ENCODE results near the gene RETREG3. TPM values are rescaled to one million over a fixed set of nuclear protein-coding genes. Genes with fewer than 3 reads are reported as not detected.

RETREG3 gene
- total and polyA plus RNA-seq, 9 of the 15 experiments (the other 6 are each of a cell fraction or from before 2014, with no cell fraction given), result 4.1 to 39.0 (median 16.9) TPM

DNA sequence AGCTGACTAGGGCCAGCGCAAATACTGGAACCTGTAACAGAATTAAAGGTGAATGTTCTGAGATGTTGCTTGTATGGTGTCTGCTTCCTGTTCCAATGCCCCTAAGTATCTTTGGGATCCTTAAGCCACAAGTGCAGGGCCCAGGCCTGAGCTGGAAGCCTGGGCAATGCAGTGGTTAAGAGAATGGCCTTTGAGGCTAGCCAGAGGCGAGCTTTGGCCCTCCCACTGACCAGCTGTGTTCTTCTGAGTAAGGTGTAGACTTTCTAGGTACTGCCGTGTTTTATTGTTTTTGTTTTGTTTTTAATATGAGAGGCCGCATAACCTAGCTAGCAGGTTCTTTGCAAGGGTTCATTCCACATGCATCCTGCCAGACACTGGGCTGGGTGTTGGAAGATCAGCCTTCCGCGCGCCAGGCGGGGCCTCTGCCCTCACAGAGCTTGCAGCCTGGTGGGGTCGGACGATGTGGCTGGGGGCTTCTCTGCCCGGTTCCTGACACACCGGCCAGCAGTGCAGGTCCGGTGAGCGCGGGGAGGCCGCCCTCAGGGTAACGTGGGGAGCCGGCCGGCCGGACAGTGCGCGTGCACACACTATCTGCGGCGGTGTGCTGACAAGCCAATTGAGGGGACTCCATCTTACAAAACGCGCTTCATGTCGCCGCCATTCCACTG lies 42.8 kb downstream of the RETREG3 start (continued):
- no peak for TF ChIP-seq NONO (IDR thresholded peaks at IDR 0.05; ENCODE audit: low read depth in 2 of 2, low read length in 1 of 2)
- TF ChIP-seq, protein P1, sequence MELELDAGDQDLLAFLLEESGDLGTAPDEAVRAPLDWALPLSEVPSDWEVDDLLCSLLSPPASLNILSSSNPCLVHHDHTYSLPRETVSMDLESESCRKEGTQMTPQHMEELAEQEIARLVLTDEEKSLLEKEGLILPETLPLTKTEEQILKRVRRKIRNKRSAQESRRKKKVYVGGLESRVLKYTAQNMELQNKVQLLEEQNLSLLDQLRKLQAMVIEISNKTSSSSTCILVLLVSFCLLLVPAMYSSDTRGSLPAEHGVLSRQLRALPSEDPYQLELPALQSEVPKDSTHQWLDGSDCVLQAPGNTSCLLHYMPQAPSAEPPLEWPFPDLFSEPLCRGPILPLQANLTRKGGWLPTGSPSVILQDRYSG (tag; conservative IDR thresholded peaks at IDR 0.05; ENCODE audit: low read depth), result peak; percentile 50; the same call in 1 of the 2 replicates
- TF ChIP-seq SREBF2 (CRISPR knock-in tag; IDR thresholded peaks at IDR 0.05), result peak; percentile 88; the same call in 1 of the 2 replicates
- TF ChIP-seq ZNF444 (CRISPR knock-in tag; IDR thresholded peaks at IDR 0.05), result no peak
- 0 out of 4 replicates have a peak, but pooled peaks of 1 of the 2 experiments have one; percentile 18 for TF ChIP-seq HDAC1 (IDR thresholded peaks at IDR 0.05)
- peak; percentile 63; the same call in 1 of the 2 replicates for TF ChIP-seq NR4A1 (CRISPR knock-in tag; IDR thresholded peaks at IDR 0.05)
- TF ChIP-seq NR4A1 (tag; IDR thresholded peaks at IDR 0.05), result no peak
- no peak for TF ChIP-seq ZSCAN29 (IDR thresholded peaks at IDR 0.05)
- no peak for TF ChIP-seq RHOXF2B (CRISPR knock-in tag; conservative IDR thresholded peaks at IDR 0.05)
- TF ChIP-seq CHD2 (IDR thresholded peaks at IDR 0.05; ENCODE audit: low read depth, low read length), result no peak
- 0 out of 2 replicates have a peak, but pooled peaks have one; percentile 18 for TF ChIP-seq NFRKB (IDR thresholded peaks at IDR 0.05; ENCODE audit: low read depth)
- TF ChIP-seq, protein P2, sequence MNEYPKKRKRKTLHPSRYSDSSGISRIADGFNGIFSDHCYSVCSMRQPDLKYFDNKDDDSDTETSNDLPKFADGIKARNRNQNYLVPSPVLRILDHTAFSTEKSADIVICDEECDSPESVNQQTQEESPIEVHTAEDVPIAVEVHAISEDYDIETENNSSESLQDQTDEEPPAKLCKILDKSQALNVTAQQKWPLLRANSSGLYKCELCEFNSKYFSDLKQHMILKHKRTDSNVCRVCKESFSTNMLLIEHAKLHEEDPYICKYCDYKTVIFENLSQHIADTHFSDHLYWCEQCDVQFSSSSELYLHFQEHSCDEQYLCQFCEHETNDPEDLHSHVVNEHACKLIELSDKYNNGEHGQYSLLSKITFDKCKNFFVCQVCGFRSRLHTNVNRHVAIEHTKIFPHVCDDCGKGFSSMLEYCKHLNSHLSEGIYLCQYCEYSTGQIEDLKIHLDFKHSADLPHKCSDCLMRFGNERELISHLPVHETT (CRISPR knock-in tag; conservative IDR thresholded peaks at IDR 0.05 in 1 of 2, IDR thresholded peaks at IDR 0.05 in 1 of 2), result peak in 1 of 2 experiments; percentile 75; a peak in 1 of 4 replicates
- TF ChIP-seq MECOM (CRISPR knock-in tag; IDR thresholded peaks at IDR 0.05), result no peak
- TF ChIP-seq ZNF347 (CRISPR knock-in tag; IDR thresholded peaks at IDR 0.05; ENCODE audit: low read depth), result 0 out of 2 replicates have a peak, but pooled peaks have one; percentile 42
- peak; percentile 62; the same call in 1 of the 2 replicates for TF ChIP-seq ZNF76 (CRISPR knock-in tag; IDR thresholded peaks at IDR 0.05; ENCODE audit: borderline replicate concordance)
- TF ChIP-seq SREBF1 (IDR thresholded peaks at IDR 0.05; ENCODE audit: borderline replicate concordance, low read depth, low read length), result no peak
- peak; percentile 86 for TF ChIP-seq KAT8 (IDR thresholded peaks at IDR 0.05; ENCODE audit: low read depth)
- TF ChIP-seq ZNF165 (CRISPR knock-in tag; IDR thresholded peaks at IDR 0.05; ENCODE audit: borderline replicate concordance), result 0 out of 2 replicates have a peak, but pooled peaks have one; percentile 23
- no peak for TF ChIP-seq ZNF644 (tag; IDR thresholded peaks at IDR 0.05; ENCODE audit: low read depth)
- no peak for TF ChIP-seq RNF2 (IDR thresholded peaks at IDR 0.05)
- no peak for TF ChIP-seq HLTF (IDR thresholded peaks at IDR 0.05)
- no peak for TF ChIP-seq CBX3 (IDR thresholded peaks at IDR 0.05; ENCODE audit: borderline replicate concordance in 1 of 2, low read length in 2 of 2)
- TF ChIP-seq ZFP1 (CRISPR knock-in tag; IDR thresholded peaks at IDR 0.05), result no peak
- TF ChIP-seq ZSCAN32 (CRISPR knock-in tag; IDR thresholded peaks at IDR 0.05), result no peak
- TF ChIP-seq, protein P3, sequence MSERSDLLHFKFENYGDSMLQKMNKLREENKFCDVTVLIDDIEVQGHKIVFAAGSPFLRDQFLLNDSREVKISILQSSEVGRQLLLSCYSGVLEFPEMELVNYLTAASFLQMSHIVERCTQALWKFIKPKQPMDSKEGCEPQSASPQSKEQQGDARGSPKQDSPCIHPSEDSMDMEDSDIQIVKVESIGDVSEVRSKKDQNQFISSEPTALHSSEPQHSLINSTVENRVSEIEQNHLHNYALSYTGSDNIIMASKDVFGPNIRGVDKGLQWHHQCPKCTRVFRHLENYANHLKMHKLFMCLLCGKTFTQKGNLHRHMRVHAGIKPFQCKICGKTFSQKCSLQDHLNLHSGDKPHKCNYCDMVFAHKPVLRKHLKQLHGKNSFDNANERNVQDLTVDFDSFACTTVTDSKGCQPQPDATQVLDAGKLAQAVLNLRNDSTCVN (CRISPR knock-in tag; IDR thresholded peaks at IDR 0.05), result 0 out of 2 replicates have a peak, but pooled peaks have one; percentile 73
